ENCODE measurements around the gene METTL26. TPM values are rescaled to one million over a fixed set of nuclear protein-coding genes. Genes with fewer than 3 reads are reported as not detected.

Gene METTL26
- total and polyA plus RNA-seq, 4 donors, result 26.3 to 69.1 (median 41.4) TPM

GRCh38 chr16:682493-683395 lies 46.6 kb upstream of the METTL26 start:
- peak overlapping the region in 2 of 3 donors; percentile 57 to 85 for H3K4me3 ChIP-seq (ENCODE audit: low read depth in 1 of 3, low read length in 3 of 3)
- peaks cover 25 to 57% (median 46%) of the 10 kb centered on the region in 4 donors for H3K4me1 ChIP-seq (ENCODE audit: control insufficient read depth in 4 of 4, insufficient read depth in 4 of 4, low read length in 3 of 4)
- H3K36me3 ChIP-seq (ENCODE audit: control insufficient read depth in 4 of 4, insufficient read depth in 3 of 4, low read depth in 1 of 4, low read length in 3 of 4), result peaks cover 8 to 21% (median 12%) of the 10 kb centered on the region in 4 donors
- 83% methylated on average over 36 of the region's 36 CpGs for WGBS
- no peak for DNase-seq (ENCODE audit: low spot score)
- TF ChIP-seq, protein P1, sequence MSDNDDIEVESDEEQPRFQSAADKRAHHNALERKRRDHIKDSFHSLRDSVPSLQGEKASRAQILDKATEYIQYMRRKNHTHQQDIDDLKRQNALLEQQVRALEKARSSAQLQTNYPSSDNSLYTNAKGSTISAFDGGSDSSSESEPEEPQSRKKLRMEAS (IDR thresholded peaks at IDR 0.05), result no peak
- TF ChIP-seq TAF1 (conservative IDR thresholded peaks at IDR 0.05), result no peak
- no peak for TF ChIP-seq HNF4A (conservative IDR thresholded peaks at IDR 0.05)
- TF ChIP-seq, protein P2, sequence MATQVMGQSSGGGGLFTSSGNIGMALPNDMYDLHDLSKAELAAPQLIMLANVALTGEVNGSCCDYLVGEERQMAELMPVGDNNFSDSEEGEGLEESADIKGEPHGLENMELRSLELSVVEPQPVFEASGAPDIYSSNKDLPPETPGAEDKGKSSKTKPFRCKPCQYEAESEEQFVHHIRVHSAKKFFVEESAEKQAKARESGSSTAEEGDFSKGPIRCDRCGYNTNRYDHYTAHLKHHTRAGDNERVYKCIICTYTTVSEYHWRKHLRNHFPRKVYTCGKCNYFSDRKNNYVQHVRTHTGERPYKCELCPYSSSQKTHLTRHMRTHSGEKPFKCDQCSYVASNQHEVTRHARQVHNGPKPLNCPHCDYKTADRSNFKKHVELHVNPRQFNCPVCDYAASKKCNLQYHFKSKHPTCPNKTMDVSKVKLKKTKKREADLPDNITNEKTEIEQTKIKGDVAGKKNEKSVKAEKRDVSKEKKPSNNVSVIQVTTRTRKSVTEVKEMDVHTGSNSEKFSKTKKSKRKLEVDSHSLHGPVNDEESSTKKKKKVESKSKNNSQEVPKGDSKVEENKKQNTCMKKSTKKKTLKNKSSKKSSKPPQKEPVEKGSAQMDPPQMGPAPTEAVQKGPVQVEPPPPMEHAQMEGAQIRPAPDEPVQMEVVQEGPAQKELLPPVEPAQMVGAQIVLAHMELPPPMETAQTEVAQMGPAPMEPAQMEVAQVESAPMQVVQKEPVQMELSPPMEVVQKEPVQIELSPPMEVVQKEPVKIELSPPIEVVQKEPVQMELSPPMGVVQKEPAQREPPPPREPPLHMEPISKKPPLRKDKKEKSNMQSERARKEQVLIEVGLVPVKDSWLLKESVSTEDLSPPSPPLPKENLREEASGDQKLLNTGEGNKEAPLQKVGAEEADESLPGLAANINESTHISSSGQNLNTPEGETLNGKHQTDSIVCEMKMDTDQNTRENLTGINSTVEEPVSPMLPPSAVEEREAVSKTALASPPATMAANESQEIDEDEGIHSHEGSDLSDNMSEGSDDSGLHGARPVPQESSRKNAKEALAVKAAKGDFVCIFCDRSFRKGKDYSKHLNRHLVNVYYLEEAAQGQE (IDR thresholded peaks at IDR 0.05), result no peak
- no peak for TF ChIP-seq HNF4G (IDR thresholded peaks at IDR 0.05)
- no peak for TF ChIP-seq NR2F2 (IDR thresholded peaks at IDR 0.05)
- TF ChIP-seq FOXA1 (IDR thresholded peaks at IDR 0.05), result no peak
- no peak for TF ChIP-seq JUND (IDR thresholded peaks at IDR 0.05)
- TF ChIP-seq EGR1 (IDR thresholded peaks at IDR 0.05; ENCODE audit: low read depth in 2 of 2), result no peak
- TF ChIP-seq FOXA2 (IDR thresholded peaks at IDR 0.05), result no peak
- no peak for TF ChIP-seq ATF3 (IDR thresholded peaks at IDR 0.05)
- no peak for TF ChIP-seq YY1 (IDR thresholded peaks at IDR 0.05)
- TF ChIP-seq, protein P3, sequence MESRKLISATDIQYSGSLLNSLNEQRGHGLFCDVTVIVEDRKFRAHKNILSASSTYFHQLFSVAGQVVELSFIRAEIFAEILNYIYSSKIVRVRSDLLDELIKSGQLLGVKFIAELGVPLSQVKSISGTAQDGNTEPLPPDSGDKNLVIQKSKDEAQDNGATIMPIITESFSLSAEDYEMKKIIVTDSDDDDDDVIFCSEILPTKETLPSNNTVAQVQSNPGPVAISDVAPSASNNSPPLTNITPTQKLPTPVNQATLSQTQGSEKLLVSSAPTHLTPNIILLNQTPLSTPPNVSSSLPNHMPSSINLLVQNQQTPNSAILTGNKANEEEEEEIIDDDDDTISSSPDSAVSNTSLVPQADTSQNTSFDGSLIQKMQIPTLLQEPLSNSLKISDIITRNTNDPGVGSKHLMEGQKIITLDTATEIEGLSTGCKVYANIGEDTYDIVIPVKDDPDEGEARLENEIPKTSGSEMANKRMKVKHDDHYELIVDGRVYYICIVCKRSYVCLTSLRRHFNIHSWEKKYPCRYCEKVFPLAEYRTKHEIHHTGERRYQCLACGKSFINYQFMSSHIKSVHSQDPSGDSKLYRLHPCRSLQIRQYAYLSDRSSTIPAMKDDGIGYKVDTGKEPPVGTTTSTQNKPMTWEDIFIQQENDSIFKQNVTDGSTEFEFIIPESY (IDR thresholded peaks at IDR 0.05), result no peak
- no peak overlapping the region for H3K9ac ChIP-seq (ENCODE audit: low read depth in 1 of 2, low read length in 2 of 2)
- no peaks in the 10 kb centered on the region for H3K27me3 ChIP-seq (ENCODE audit: control insufficient read depth in 4 of 4, insufficient read depth in 4 of 4, low read length in 3 of 4)
- no peaks in the 10 kb centered on the region for H3K9me3 ChIP-seq (ENCODE audit: control insufficient read depth in 4 of 4, low read length in 3 of 4)
- H3K27ac ChIP-seq (ENCODE audit: low read depth in 1 of 2, low read length in 2 of 2), result no peak overlapping the region

GRCh38 chr16:681746-682427 lies 45.8 kb upstream of the METTL26 start:
- Histone ChIP-seq H3K9me3 (ENCODE audit: control insufficient read depth in 4 of 4, low read length in 3 of 4) (no peaks in the 10 kb centered on the region), H3K4me1 (ENCODE audit: control insufficient read depth in 4 of 4, insufficient read depth in 4 of 4, low read length in 3 of 4) (peaks cover 25 to 57% (median 46%) of the 10 kb centered on the region in 4 donors), H3K4me3 (ENCODE audit: low read depth in 1 of 3, low read length in 3 of 3) (peak overlapping the region in 1 of 3 donors; percentile 83), H3K36me3 (ENCODE audit: control insufficient read depth in 4 of 4, insufficient read depth in 3 of 4, low read depth in 1 of 4, low read length in 3 of 4) (peaks cover 8 to 18% (median 12%) of the 10 kb centered on the region in 4 donors), H3K27ac (ENCODE audit: low read depth in 1 of 2, low read length in 2 of 2) (no peak overlapping the region), H3K9ac (ENCODE audit: low read depth in 1 of 2, low read length in 2 of 2) (no peak overlapping the region), H3K27me3 (ENCODE audit: control insufficient read depth in 4 of 4, insufficient read depth in 4 of 4, low read length in 3 of 4) (no peaks in the 10 kb centered on the region)
- 79% methylated on average over 28 of the region's 28 CpGs for WGBS
- TF ChIP-seq, protein P3 (IDR thresholded peaks at IDR 0.05), result no peak
- TF ChIP-seq RXRA (IDR thresholded peaks at IDR 0.05), result no peak
- DNase-seq (ENCODE audit: low spot score), result no peak
